IPS-NIHi7 (cell line): Measurements from ENCODE around the gene ZNF862.

ENCODE experiments used
- DNase-seq: peaks from one replicate; pipeline ENCODE4 v3.0.0; 2012; ENCODE audit warnings: mixed read lengths; ENCODE audit errors: extremely low spot score

The ZNF862 gene

GRCh38 chr7:149838224-149838991, at the start of gene ZNF862:
ZNF862 (plus strand) TSS chr7:149838375; CDS start chr7:149838612, 237 bp downstream.
- peak; percentile 100 for DNase-seq

GRCh38 chr7:149789101-149789500, 49.1 kb upstream of the ZNF862 start:
- DNase-seq, result no peak

GRCh38 chr7:149790146-149790548, 48.0 kb upstream of the ZNF862 start:
- peak; percentile 81 for DNase-seq

GRCh38 chr7:149790754-149791360, 47.3 kb upstream of the ZNF862 start:
- DNase-seq, result no peak

- no peak for DNase-seq
These were observed 46.6 kb upstream of the ZNF862 start for GRCh38 chr7:149791411-149792219.

GRCh38 chr7:149792220-149792595, 46.0 kb upstream of the ZNF862 start:
- DNase-seq, result no peak

GRCh38 chr7:149793261-149793660, 44.9 kb upstream of the ZNF862 start:
- no peak for DNase-seq

- peak; percentile 39 for DNase-seq
These were observed 43.5 kb upstream of the ZNF862 start for GRCh38 chr7:149794661-149795060.

GRCh38 chr7:149795126-149795525, 43.0 kb upstream of the ZNF862 start:
- DNase-seq, result no peak

- DNase-seq, result peak; percentile 49
These were observed 41.8 kb upstream of the ZNF862 start for GRCh38 chr7:149796287-149796860.

- DNase-seq, result no peak
These were observed 40.4 kb upstream of the ZNF862 start for GRCh38 chr7:149797771-149798170.

GRCh38 chr7:149799397-149800168, 38.6 kb upstream of the ZNF862 start:
- DNase-seq, result peak; percentile 90

- no peak for DNase-seq
These were observed 38.0 kb upstream of the ZNF862 start for GRCh38 chr7:149800169-149800555.

GRCh38 chr7:149801002-149801566, 37.1 kb upstream of the ZNF862 start:
- no peak for DNase-seq

GRCh38 chr7:149801816-149802215, 36.4 kb upstream of the ZNF862 start:
- DNase-seq, result no peak

GRCh38 chr7:149802966-149803365, 35.2 kb upstream of the ZNF862 start:
- no peak for DNase-seq

- DNase-seq, result peak; percentile 29
These were observed 34.6 kb upstream of the ZNF862 start for GRCh38 chr7:149803551-149804074.

GRCh38 chr7:149804106-149804505, 34.1 kb upstream of the ZNF862 start:
- DNase-seq, result no peak

- no peak for DNase-seq
These were observed 31.4 kb upstream of the ZNF862 start for GRCh38 chr7:149806726-149807125.

GRCh38 chr7:149808311-149808710, 29.9 kb upstream of the ZNF862 start:
- no peak for DNase-seq

GRCh38 chr7:149809215-149809614, 29.0 kb upstream of the ZNF862 start:
- no peak for DNase-seq
